Glomerular endothelial cell (primary cell): ENCODE measurements around the gene TEX28. TPM values are rescaled to one million over a fixed set of nuclear protein-coding genes. Genes with fewer than 3 reads are reported as not detected.
"Not testable (repeated sequence)": the region's sequence is repeated elsewhere in the genome, so short reads cannot be mapped to it uniquely, and the experiment has no call there.

ENCODE experiments used
- DNase-seq: peaks from one replicate; pipeline ENCODE4 v3.0.0-alpha.2; 2011; ENCODE audit warnings: low read depth, low spot score; ENCODE audit errors: extremely low read depth
- total RNA-seq: library from RNA; depleted of rRNA; stranded (reverse); fragments of >200 nt; gene quantifications from 2 replicates; pipeline ENCODE4 v1.2.3, GENCODE V29; 2015

TEX28 gene, protein sequence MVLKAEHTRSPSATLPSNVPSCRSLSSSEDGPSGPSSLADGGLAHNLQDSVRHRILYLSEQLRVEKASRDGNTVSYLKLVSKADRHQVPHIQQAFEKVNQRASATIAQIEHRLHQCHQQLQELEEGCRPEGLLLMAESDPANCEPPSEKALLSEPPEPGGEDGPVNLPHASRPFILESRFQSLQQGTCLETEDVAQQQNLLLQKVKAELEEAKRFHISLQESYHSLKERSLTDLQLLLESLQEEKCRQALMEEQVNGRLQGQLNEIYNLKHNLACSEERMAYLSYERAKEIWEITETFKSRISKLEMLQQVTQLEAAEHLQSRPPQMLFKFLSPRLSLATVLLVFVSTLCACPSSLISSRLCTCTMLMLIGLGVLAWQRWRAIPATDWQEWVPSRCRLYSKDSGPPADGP
- not detected in 2 replicates for total RNA-seq

- no peak for DNase-seq
Measured at GRCh38 chrX:154294791-154295574, at the start of gene TEX28. TSS of gene TEX28 (minus strand) at chrX:154295124. CDS start at chrX:154292117, 3,007 bp downstream.

DNA sequence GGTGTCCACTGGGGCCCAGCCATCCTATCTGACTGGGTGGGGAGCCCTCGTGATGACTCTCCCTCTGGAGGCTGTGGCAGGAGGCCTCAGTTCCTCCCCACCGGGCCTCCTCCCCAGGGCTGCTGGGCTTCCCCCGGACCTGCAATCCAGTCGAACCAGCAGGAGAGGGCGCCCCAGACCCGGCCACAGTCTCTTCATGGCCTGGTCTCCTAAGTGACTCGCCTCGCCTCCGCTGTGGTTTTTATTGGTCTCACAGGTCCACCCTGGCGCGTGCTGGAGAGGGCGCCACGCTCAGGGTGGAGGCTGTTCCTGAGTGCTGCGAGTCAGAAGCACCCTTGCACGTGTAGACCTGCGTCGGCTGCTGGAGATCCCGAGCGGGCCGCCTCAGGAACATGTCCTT lies 48.7 kb upstream of the TEX28 start:
- DNase-seq = not testable (repeated sequence)

DNA sequence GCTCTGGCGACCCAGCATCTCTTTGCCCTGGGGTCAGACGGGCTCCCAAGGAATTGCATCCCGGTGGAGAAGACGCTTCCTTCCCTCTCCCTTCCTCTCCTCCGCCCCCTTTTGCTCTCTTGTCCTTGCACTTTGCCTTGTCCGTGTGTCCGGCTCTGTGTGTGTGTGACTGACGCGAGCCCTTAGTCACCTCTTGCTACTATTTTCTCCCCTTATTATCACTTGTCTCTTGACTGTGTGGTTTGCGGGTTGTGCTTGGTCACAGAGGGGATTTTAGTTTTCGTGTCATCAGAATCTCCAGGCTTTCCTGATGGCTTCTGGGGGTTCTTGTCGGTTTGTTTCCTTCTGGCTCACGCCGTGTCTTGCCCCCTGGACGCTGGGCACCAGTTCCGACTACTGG lies 48.1 kb upstream of the TEX28 start:
- not testable (repeated sequence) for DNase-seq

DNA sequence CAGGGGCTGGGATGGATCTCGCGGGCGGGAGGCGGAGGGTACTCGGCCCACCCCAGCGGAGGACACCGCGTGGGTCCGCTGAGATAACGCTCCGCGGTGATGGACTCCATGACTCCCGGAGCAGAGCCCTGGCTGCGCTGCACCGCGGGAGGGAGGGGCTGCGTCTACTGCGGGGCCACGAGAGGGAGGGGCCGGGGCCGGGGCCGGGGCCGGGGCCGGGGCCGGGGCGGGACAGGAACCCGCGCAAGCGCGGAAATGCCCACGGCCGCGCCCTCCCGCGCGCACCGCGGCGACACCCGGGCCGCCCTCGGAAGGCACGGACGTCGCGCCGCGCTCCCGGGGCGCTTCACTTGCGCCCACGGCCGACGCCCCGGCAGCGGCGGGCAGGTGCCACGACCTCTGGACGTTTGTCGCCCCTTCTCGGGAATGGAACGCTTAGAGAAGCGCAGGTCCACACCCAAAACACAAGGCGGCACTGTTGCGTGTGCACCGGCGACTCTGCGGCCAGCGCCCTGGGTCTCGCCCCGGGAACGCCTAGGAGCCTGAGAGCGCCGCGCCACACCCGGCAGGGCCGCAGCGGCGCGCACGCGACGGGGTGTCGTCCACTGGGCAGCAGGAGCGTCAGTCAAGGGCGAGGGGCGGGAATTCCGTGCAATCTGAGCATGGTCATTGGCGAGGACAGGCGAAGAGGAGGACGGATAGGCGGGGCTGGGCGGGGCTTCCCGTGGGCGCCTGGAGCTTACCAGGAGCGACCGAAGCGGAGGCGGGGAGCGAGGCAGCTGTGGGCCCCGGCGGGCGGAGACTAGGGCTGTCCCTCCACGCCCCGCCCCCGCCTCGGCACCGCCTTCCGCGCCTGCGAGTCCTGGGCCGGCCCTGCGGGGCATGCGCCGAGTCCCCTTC lies 46.7 kb upstream of the TEX28 start:
- not testable (repeated sequence) for DNase-seq

GRCh38 chrX:154334496-154334895 lies 39.6 kb upstream of the TEX28 start:
- no peak for DNase-seq

DNA sequence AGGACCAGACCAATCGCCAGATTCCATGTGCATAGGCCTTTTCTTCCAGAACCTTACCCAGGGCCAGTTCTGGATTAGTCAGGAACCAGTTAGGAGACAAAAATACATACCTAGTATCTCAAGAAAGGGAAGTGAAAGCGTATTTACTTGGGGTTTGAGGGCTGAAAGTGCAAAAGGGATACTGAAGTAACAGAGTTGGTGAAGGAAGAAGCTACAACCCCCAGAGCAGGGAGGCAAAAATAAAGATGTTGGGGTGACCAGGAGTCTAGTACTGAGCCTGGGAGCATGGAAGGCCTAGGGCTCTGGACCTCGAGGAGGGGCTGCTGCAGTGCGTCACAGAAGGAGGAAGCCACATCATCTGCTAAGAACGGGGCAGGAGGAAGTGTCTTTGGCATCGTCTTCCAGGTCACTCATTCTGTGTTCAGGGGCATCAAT lies 38.9 kb upstream of the TEX28 start:
- DNase-seq = no peak

- no peak for DNase-seq
Measured at GRCh38 chrX:154333116-154333515, 38.2 kb upstream of the TEX28 start.

GRCh38 chrX:154332561-154332960 lies 37.6 kb upstream of the TEX28 start:
- no peak for DNase-seq

DNA sequence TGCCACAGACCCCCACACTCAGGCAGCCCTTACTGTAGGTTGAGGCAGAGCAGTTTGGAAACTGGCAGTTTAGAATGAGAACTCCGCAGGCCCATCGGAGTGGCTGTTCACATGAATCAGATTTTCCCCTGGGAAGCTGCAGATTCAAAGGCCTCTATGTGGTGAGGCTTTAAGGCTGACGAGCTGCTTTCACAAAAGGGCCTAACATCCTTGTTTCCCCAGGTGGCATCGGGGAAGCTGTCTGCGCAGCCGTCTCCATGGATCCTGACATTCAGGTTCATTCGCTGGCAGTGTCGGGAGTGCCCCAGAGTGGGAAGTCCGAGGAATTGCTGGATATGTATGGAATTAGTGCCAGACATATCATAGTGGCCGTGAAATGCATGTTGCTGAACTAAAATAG lies 34.4 kb upstream of the TEX28 start:
- DNase-seq = no peak

DNA sequence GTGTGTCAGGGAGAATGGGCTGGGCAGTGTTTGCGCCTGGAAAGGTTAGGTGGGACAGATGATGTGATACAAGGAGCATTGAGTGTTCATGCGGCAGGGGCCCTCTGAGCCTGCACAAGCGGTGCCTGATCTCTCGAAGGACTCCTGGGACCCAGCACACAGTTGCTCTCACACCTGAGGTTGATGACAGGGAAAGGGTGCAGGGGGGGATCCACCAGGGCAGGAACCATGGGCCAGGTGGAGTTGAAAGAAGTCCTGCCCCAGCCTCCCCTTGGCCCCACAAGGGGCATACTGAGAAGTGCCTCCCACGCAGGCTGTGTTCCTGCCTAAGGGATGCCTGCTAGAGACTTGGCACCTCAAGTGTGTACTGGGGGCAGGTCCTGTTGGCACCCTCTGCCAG lies 33.7 kb upstream of the TEX28 start:
- no peak for DNase-seq

DNA sequence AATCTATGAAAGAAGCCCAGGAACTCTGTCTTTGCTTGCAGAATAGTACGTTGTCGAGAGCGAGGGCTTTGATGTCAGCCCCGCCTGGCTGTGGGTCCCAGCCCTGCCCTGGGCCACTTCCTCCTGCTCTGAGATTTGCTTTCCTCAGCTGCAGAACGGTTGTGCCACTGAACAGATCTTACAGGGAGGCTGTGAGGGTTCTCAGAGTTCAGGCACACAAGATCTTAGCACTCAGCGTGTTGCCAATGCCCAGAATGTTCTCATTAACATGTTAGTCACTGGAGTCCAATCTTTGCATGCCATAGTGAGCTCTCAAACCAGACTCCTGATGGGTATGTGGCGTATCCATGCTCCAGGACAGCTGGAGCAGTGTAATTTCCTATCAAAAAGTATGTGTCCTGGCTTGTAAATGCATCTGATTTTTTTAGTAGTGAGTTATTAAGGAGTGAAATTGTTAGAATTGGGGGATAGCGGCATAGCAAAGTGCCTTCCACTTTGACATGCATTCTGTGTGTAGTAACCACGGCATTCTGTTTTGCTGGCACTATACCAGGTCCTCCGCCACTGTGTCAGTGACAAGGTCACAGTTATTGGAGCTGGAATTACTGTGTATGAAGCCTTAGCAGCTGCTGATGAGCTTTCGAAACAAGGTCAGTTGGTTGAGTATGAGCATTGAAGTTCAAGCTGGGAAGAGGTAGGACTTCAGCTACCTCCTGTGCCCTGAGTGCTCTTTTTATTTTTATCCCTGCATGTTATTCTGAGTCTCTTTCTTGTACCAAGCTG lies 32.3 kb upstream of the TEX28 start:
- DNase-seq = no peak

DNA sequence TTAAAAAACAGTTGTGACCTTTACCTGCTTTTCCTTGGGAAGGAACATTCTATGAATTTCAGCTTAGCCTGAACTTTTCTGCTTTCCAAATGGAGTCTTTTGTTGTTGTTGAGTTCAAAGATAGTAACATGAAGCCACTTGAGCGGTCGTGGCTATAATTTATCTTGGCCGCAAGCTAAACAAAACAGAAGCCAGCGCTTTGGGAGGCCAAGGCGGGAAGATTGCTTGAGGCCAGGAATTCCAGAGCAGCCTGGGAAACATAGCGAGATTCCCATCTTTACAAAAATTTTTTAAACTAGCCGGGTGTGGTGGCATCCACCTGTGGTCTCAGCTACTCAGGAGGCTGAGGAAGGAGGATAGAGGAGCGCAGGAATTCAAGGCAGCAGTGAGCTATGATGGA lies 30.6 kb upstream of the TEX28 start:
- no peak for DNase-seq

DNA sequence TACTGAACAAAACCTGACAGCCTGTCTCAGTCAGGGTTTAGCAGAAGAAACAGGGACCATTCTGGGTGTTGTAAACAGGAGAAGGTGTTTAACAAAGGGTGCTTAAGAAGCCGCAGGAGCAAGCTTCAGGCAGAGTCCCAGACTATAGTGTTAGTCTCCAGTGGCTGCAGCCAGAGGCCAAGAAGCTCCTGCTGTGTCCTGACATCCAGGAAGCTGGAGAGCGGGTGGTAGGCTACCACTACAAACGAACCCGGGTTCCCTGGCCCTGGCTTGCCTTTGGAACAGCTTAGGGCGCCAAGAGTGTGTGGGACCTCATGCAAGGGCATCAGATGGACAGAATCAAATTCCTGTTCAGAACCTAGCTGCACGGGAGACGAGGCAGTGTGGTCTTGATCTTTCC lies 28.6 kb upstream of the TEX28 start:
- no peak for DNase-seq

- DNase-seq = no peak
Measured at GRCh38 chrX:154322890-154323289, 28.0 kb upstream of the TEX28 start.

DNA sequence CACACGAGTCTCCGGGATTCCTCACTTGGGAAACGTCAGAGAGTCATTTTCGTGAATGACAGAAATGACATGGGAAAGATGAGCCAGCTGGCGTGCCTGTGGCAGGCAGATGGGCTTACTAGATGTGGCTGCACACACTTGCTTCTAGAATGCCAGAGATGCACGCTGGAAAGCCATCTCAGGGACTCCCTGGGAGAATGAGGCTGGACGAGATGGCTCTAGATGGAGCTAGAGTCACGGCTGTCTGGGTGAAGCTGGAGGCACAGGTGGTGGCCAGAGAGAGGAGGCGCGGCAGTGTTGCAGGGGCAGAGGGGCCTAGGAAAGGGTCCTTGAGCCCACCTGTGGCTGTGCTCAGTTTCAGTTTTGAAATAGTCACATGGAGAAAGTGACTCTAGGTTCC lies 26.7 kb upstream of the TEX28 start:
- DNase-seq = no peak

DNA sequence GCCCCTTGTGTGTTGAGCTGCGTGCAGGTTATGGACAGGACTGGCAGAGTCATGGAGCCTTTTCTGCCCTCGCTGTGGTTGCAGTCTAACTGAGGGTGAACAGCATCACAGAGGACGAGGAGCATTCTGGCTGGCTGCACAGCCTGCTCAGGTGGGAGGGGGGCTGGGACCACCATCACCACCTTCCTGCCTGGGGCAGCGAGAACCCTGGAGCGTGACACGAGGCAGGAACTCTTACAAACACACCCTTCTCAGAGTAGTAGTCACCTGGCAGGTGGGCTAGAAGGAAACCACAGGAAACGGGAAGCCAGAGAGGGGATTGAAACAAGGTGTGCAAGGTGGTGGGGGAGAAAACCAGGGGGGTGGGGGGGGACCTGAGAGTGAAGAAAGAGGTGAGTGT lies 26.2 kb upstream of the TEX28 start:
- DNase-seq = no peak

DNA sequence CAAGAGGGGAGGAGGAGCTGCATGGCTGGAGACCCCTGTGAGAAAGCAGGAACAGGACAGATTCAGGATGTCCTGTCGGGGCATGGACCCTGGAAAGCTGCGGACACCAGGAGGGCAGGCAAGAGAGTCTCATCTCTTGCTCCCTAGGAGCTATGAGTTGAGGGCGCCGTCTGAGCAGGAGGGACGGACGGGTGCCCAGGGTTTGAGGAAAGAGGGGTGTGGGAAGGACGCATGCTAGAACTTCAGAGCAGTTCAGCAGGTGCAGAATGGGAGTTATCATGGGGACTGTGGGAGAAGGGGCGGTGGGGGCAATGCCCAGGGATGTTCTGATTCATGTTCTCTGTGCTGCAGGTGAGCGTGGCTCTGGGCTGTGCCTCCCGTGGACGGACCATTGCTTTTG lies 25.5 kb upstream of the TEX28 start:
- DNase-seq = no peak

DNA sequence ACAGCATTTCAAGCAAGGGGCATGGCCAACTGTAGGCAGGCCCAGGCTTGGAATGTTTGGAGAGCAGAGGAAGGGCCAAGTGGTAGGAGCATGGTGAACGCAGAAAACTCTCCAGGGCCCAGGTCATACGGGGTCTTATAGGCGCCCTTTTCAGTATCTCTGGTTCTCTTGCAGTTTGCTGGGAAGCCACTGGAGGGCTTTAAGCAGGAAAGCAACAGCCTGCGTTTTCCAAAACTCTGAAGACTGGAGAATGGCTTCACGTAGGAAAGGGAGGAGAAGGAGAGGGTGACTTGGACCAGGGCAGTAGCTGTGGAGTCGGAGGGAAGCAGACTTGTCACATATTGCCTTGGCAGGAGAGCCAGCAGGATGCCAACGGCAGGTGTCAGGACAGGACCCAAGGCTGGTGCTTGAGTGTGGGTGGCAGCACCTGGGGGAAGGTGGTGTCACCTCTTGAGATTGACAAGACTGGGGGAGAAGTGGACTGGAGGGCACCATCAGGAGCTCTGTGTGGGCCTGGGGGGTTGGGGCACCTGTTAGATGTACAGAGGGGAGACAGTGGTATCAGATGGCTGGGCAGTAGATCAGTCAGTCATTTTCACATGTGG lies 22.6 kb upstream of the TEX28 start:
- DNase-seq = no peak

- no peak for DNase-seq
Measured at GRCh38 chrX:154315416-154315815, 20.5 kb upstream of the TEX28 start.

DNA sequence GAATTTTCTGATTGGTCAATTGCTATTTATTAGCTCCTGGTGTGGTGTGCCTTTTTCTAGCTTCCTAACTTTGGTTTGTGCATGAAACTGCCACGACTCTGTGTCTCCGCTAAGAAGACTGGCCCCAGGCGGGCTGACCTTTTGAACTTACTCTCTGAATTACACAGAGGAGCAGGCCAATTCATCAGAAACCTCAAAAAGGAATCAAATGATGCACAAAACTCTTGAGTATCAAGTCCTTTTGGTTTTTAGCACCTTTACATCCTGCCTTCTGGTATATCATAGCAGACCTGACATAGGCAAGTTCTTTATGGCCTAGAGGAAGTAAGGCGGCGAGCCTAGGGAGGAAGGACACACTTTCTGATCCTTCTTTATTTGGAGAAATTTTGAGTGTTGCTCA lies 18.2 kb upstream of the TEX28 start:
- DNase-seq = no peak
